Panc1 (cell line): Measurements from ENCODE around the gene FKBP6.

Experiments
- CTCF ChIP-seq: fragments of 450-650 bp; IDR thresholded peaks from 2 replicates; pipeline ENCODE4 v1.5.1; 2017; ENCODE audit warnings: mild to moderate bottlenecking
- POLR2AphosphoS5 ChIP-seq: IDR thresholded peaks from 2 replicates; pipeline ENCODE4 v1.6.1; 2012; ENCODE audit warnings: mild to moderate bottlenecking, low read depth, low read length, moderate library complexity
- REST ChIP-seq, 2 experiments: IDR thresholded peaks; 2 replicates each; pipeline ENCODE4 v1.6.1; 2011 to 2012; ENCODE audit warnings: low read depth in 2 of 2, control low read depth in 1 of 2, low read length in 1 of 2, mild to moderate bottlenecking in 1 of 2, moderate library complexity in 1 of 2; ENCODE audit not compliant: insufficient read depth in 1 of 2
- SIN3A ChIP-seq: IDR thresholded peaks from 2 replicates; pipeline ENCODE4 v1.6.1; 2012; ENCODE audit warnings: low read depth, mild to moderate bottlenecking, low read length, moderate library complexity, borderline replicate concordance; ENCODE audit not compliant: insufficient read depth
- TCF7L2 ChIP-seq: IDR thresholded peaks from 2 replicates; pipeline ENCODE4 v1.6.1; 2011; ENCODE audit warnings: mild to moderate bottlenecking, low read depth, low read length, inconsistent platforms

- TF ChIP-seq CTCF (no peak), TCF7L2 (no peak), REST (IDR thresholded peaks at IDR 0.05; ENCODE audit: insufficient read depth in 1 of 2, low read depth in 2 of 2, low read length in 1 of 2) (no peak), SIN3A (no peak), POLR2AphosphoS5 (no peak)
Measured at GRCh38 chr7:73304071-73304470, 23.9 kb upstream of the FKBP6 start.
